ENCODE results near the gene HOGA1. TPM values are rescaled to one million over a fixed set of nuclear protein-coding genes. Genes with fewer than 3 reads are reported as not detected.

HOGA1 gene
- total and polyA plus RNA-seq, 7 experiments from 2014 or later, result not detected

- no peaks in the 10 kb centered on the region for H3K36me3 ChIP-seq (ENCODE audit: control insufficient read depth in 2 of 3, insufficient read depth in 3 of 3, low read length in 3 of 3)
- Mint-ChIP-seq H3K36me3 (no peaks in the 10 kb centered on the region), H3K9me3 (no peaks in the 10 kb centered on the region), H3K27ac (no peak overlapping the region), H3K4me1 (peaks cover 0 to 8% (median 0%) of the 10 kb centered on the region in 7 donors), H3K27me3 (no peaks in the 10 kb centered on the region), H3K4me3 (no peak overlapping the region)
- ChIA-PET POLR2A (no interaction called here), CTCF (no interaction called here)
- no peak overlapping the region for H3K4me3 ChIP-seq (ENCODE audit: low read length)
- no peaks in the 10 kb centered on the region for H3K4me1 ChIP-seq (ENCODE audit: control insufficient read depth in 2 of 2, insufficient read depth in 2 of 2, low read length in 2 of 2)
- ATAC-seq (no peak), DNase-seq (no peak)
- H3K27ac ChIP-seq (ENCODE audit: low read depth, low read length), result no peak overlapping the region
- no peaks in the 10 kb centered on the region for H3K27me3 ChIP-seq (ENCODE audit: control insufficient read depth in 2 of 2, insufficient read depth in 2 of 2, low read length in 2 of 2)
- intact Hi-C loops (cut with micrococcal nuclease), result no loop called here
- no peaks in the 10 kb centered on the region for H3K9me3 ChIP-seq (ENCODE audit: control insufficient read depth in 2 of 3, low read length in 3 of 3)
Observed at GRCh38 chr10:97587183-97587582, 3.0 kb downstream of the HOGA1 start.

DNA sequence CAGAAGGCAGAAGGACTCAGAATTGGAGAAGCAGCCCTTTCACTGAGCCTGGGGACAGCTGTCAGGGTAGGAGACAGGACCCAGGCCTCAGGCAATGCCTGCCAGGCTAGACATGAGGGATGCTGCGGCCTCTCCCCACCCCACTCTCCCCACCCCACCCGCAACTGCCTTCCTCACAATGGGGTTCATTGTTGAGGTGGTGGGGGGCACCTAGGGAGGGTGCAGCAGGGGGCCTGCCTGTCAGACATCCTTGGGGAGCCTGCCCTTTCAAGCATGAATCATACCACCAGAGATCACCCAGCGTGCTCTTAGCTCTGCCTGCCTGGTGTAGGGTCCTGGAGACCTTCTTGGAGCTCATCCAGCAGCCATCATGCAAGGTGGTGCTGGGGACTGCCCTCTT lies 5.3 kb downstream of the HOGA1 start, which contains the start of gene C10orf62:
Gene C10orf62 (plus strand): TSS at position 243 of the 400 bp plus-strand sequence. CDS start 177 bp downstream, outside the sequence.
- H3K4me1 ChIP-seq (ENCODE audit: control insufficient read depth in 2 of 2, insufficient read depth in 2 of 2, low read length in 2 of 2), result no peaks in the 10 kb centered on the region
- no peak within 1 kb of the TSS for H3K27ac ChIP-seq (ENCODE audit: low read depth, low read length)
- H3K27me3 Mint-ChIP-seq, result no peaks in the 10 kb centered on the region
- H3K4me3 ChIP-seq (ENCODE audit: low read length), result no peak within 1 kb of the TSS
- CTCF ChIA-PET, result no interaction called here
- H3K27me3 ChIP-seq (ENCODE audit: control insufficient read depth in 2 of 2, insufficient read depth in 2 of 2, low read length in 2 of 2), result no peaks in the 10 kb centered on the region
- H3K27ac Mint-ChIP-seq, result peak within 1 kb of the TSS in 1 of 9 donors; percentile 13
- no peak within 1 kb of the TSS for H3K4me3 Mint-ChIP-seq
- peaks cover 0 to 8% (median 0%) of the 10 kb centered on the region in 7 donors for H3K4me1 Mint-ChIP-seq
- H3K36me3 ChIP-seq (ENCODE audit: control insufficient read depth in 2 of 3, insufficient read depth in 3 of 3, low read length in 3 of 3), result no peaks in the 10 kb centered on the region
- DNase-seq, result no peak
- ATAC-seq, result no peak
- no peaks in the 10 kb centered on the region for H3K9me3 ChIP-seq (ENCODE audit: control insufficient read depth in 2 of 3, low read length in 3 of 3)
- no peaks in the 10 kb centered on the region for H3K36me3 Mint-ChIP-seq
- intact Hi-C loops (cut with micrococcal nuclease), result no loop called here
- POLR2A ChIA-PET, result no interaction called here
- no peaks in the 10 kb centered on the region for H3K9me3 Mint-ChIP-seq

DNA sequence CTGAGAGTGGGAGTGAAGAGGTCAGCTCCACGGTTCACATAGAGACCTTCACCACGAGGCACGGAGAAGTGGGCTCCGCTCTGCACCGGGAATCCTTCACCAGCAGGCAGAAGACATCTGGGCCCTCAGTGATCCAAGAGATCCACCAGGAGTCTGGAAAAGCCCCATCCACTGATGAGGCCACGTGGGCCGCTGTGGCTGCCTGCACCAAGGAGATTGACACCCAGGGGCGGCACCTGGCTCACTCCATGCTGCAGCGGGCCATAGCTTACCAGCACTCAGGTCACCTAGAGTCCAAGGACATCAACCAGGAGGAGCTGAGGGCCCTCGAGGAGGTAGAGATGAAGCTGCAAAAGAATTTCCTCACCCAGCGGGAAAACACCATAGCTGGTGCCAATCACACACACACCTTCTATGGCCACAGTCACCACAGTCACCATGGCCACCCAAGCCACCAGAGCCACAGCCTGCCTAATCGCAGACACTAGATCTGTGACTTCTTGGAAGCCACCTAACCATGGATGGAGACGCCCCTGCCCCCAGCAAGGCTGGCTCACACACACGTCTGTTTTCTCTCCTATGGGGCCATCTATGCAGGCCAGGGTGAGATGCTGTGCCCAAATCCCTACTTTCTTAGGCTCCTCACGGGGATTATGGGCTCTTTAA lies 6.0 kb downstream of the HOGA1 start:
- ChIA-PET POLR2A (no interaction called here), CTCF (no interaction called here)
- peak overlapping the region in 1 of 9 donors; percentile 13 for H3K27ac Mint-ChIP-seq
- Histone ChIP-seq H3K9me3 (ENCODE audit: control insufficient read depth in 2 of 3, low read length in 3 of 3) (no peaks in the 10 kb centered on the region), H3K27me3 (ENCODE audit: control insufficient read depth in 2 of 2, insufficient read depth in 2 of 2, low read length in 2 of 2) (no peaks in the 10 kb centered on the region), H3K4me1 (ENCODE audit: control insufficient read depth in 2 of 2, insufficient read depth in 2 of 2, low read length in 2 of 2) (no peaks in the 10 kb centered on the region), H3K4me3 (ENCODE audit: low read length) (no peak overlapping the region), H3K27ac (ENCODE audit: low read depth, low read length) (no peak overlapping the region), H3K36me3 (ENCODE audit: control insufficient read depth in 2 of 3, insufficient read depth in 3 of 3, low read length in 3 of 3) (no peaks in the 10 kb centered on the region)
- H3K36me3 Mint-ChIP-seq, result no peaks in the 10 kb centered on the region
- ATAC-seq (peak; percentile 59), DNase-seq (no peak)
- intact Hi-C loops (cut with micrococcal nuclease), result no loop called here
- no peak overlapping the region for H3K4me3 Mint-ChIP-seq
- peaks cover 0 to 8% (median 0%) of the 10 kb centered on the region in 7 donors for H3K4me1 Mint-ChIP-seq
- no peaks in the 10 kb centered on the region for H3K9me3 Mint-ChIP-seq
- H3K27me3 Mint-ChIP-seq, result no peaks in the 10 kb centered on the region

- POLR2A ChIA-PET, result no interaction called here
- Mint-ChIP-seq H3K36me3 (no peaks in the 10 kb centered on the region), H3K9me3 (no peaks in the 10 kb centered on the region), H3K4me1 (peaks cover 0 to 8% (median 0%) of the 10 kb centered on the region in 7 donors), H3K27me3 (no peaks in the 10 kb centered on the region), H3K27ac (peak overlapping the region in 1 of 9 donors; percentile 13), H3K4me3 (no peak overlapping the region)
- Histone ChIP-seq H3K4me1 (ENCODE audit: control insufficient read depth in 2 of 2, insufficient read depth in 2 of 2, low read length in 2 of 2) (no peaks in the 10 kb centered on the region), H3K36me3 (ENCODE audit: control insufficient read depth in 2 of 3, insufficient read depth in 3 of 3, low read length in 3 of 3) (no peaks in the 10 kb centered on the region), H3K9me3 (ENCODE audit: control insufficient read depth in 2 of 3, low read length in 3 of 3) (no peaks in the 10 kb centered on the region), H3K27me3 (ENCODE audit: control insufficient read depth in 2 of 2, insufficient read depth in 2 of 2, low read length in 2 of 2) (no peaks in the 10 kb centered on the region), H3K4me3 (ENCODE audit: low read length) (no peak overlapping the region), H3K27ac (ENCODE audit: low read depth, low read length) (no peak overlapping the region)
- CTCF ChIA-PET, result no interaction called here
- DNase-seq (no peak), ATAC-seq (no peak)
- intact Hi-C loops (cut with micrococcal nuclease), result no loop called here
Observed at GRCh38 chr10:97590748-97591495, 6.7 kb downstream of the HOGA1 start.

- no peaks in the 10 kb centered on the region for H3K4me1 ChIP-seq (ENCODE audit: control insufficient read depth in 2 of 2, insufficient read depth in 2 of 2, low read length in 2 of 2)
- DNase-seq (no peak), ATAC-seq (no peak)
- no peaks in the 10 kb centered on the region for H3K36me3 ChIP-seq (ENCODE audit: control insufficient read depth in 2 of 3, insufficient read depth in 3 of 3, low read length in 3 of 3)
- Mint-ChIP-seq H3K4me3 (no peak overlapping the region), H3K27me3 (no peaks in the 10 kb centered on the region), H3K27ac (no peak overlapping the region), H3K36me3 (no peaks in the 10 kb centered on the region), H3K4me1 (peaks cover 0 to 8% (median 0%) of the 10 kb centered on the region in 7 donors), H3K9me3 (no peaks in the 10 kb centered on the region)
- no peak overlapping the region for H3K27ac ChIP-seq (ENCODE audit: low read depth, low read length)
- no peaks in the 10 kb centered on the region for H3K9me3 ChIP-seq (ENCODE audit: control insufficient read depth in 2 of 3, low read length in 3 of 3)
- ChIA-PET POLR2A (no interaction called here), CTCF (no interaction called here)
- no peaks in the 10 kb centered on the region for H3K27me3 ChIP-seq (ENCODE audit: control insufficient read depth in 2 of 2, insufficient read depth in 2 of 2, low read length in 2 of 2)
- intact Hi-C loops (cut with micrococcal nuclease), result no loop called here
- H3K4me3 ChIP-seq (ENCODE audit: low read length), result no peak overlapping the region
Observed at GRCh38 chr10:97593421-97593820, 9.2 kb downstream of the HOGA1 start.

- Mint-ChIP-seq H3K36me3 (no peaks in the 10 kb centered on the region), H3K4me3 (no peak overlapping the region), H3K27ac (no peak overlapping the region), H3K27me3 (no peaks in the 10 kb centered on the region), H3K4me1 (no peaks in the 10 kb centered on the region), H3K9me3 (no peaks in the 10 kb centered on the region)
- CTCF ChIA-PET, result interaction anchor here (0.6 kb wide), 1 partner anchor 10 kb away, joined by 4 read pairs; no protein-coding TSS in a partner anchor
- H3K27ac ChIP-seq (ENCODE audit: low read depth, low read length), result no peak overlapping the region
- H3K27me3 ChIP-seq (ENCODE audit: control insufficient read depth in 2 of 2, insufficient read depth in 2 of 2, low read length in 2 of 2), result no peaks in the 10 kb centered on the region
- no peaks in the 10 kb centered on the region for H3K4me1 ChIP-seq (ENCODE audit: control insufficient read depth in 2 of 2, insufficient read depth in 2 of 2, low read length in 2 of 2)
- DNase-seq (no peak), ATAC-seq (no peak)
- POLR2A ChIA-PET, result no interaction called here
- H3K36me3 ChIP-seq (ENCODE audit: control insufficient read depth in 2 of 3, insufficient read depth in 3 of 3, low read length in 3 of 3), result no peaks in the 10 kb centered on the region
- no peak overlapping the region for H3K4me3 ChIP-seq (ENCODE audit: low read length)
- intact Hi-C loops (cut with micrococcal nuclease), result no loop called here
- H3K9me3 ChIP-seq (ENCODE audit: control insufficient read depth in 2 of 3, low read length in 3 of 3), result no peaks in the 10 kb centered on the region
Observed at GRCh38 chr10:97596101-97597082, 12.2 kb downstream of the HOGA1 start.

All from naive thymus-derived CD4-positive, alpha-beta T cell (primary cell).